HCT116 (cell line): Measurements from ENCODE around the gene CCDC174.

Source experiments
- EZH2 ChIP-seq: fragments of 200-600 bp; sonication (generic); IDR thresholded peaks from 2 replicates; pipeline ENCODE4 v1.6.1; 2017; ENCODE audit warnings: antibody characterized with exemption, mixed run types
- EZH2phosphoT487 ChIP-seq: fragments of 200-600 bp; IDR thresholded peaks from 2 replicates; pipeline ENCODE4 v1.6.1; 2018; ENCODE audit warnings: antibody characterized with exemption, borderline replicate concordance
- POLR2A ChIP-seq: IDR thresholded peaks from 2 replicates; pipeline ENCODE4 v1.7.0; 2011; ENCODE audit warnings: borderline replicate concordance; ENCODE audit not compliant: insufficient read depth, insufficient read length; ENCODE audit errors: extremely low read depth
- POLR2AphosphoS5 ChIP-seq: IDR thresholded peaks from 2 replicates; pipeline ENCODE4 v1.6.1; 2011; ENCODE audit warnings: mild to moderate bottlenecking, low read depth, low read length, moderate library complexity
- ZNF274 ChIP-seq: fragments of 200-500 bp; sonication (Bioruptor generic); IDR thresholded peaks from 2 replicates; pipeline ENCODE4 v1.6.1; 2014; ENCODE audit warnings: mild to moderate bottlenecking, low read depth, low read length, inconsistent platforms
- TF ChIP-seq, protein P1 (sequence below), 3 experiments: fragments of 200-600 bp in 1 of 3; sonication (generic) in 1 of 3; IDR thresholded peaks in 2 of 3; conservative IDR thresholded peaks in 1 of 3; 2 replicates each; pipeline ENCODE4 v1.5.1; 2012 to 2017; ENCODE audit warnings: low read depth in 2 of 3, low read length in 2 of 3, antibody characterized with exemption in 1 of 3, borderline replicate concordance in 1 of 3, control low read depth in 1 of 3, mild to moderate bottlenecking in 1 of 3, mixed read lengths in 1 of 3, mixed run types in 1 of 3, moderate library complexity in 1 of 3; ENCODE audit not compliant: insufficient read depth in 1 of 3
- TF ChIP-seq, protein P2 (sequence below): IDR thresholded peaks from 2 replicates; pipeline ENCODE4 v1.6.1; 2012

DNA sequence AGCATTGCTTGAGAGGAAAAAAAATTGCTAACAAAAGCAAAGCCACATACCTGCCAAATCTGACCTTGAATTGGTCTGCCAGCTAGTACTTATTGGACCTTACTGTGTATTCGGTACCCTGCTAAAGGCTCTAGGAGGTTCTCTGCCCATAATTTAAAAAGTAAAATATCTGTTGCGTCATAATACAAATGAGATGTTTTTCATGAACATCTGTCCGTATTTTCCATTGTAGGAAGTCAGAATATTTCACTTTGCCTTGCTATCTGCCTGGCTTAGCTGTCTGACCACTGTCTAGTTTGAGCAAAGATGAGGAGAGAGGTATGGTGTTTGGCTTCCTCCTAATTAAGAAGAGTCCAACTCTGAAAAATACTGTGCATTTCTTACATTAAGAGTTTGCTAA, 12.6 kb downstream of the CCDC174 start:
- TF ChIP-seq, protein P1, sequence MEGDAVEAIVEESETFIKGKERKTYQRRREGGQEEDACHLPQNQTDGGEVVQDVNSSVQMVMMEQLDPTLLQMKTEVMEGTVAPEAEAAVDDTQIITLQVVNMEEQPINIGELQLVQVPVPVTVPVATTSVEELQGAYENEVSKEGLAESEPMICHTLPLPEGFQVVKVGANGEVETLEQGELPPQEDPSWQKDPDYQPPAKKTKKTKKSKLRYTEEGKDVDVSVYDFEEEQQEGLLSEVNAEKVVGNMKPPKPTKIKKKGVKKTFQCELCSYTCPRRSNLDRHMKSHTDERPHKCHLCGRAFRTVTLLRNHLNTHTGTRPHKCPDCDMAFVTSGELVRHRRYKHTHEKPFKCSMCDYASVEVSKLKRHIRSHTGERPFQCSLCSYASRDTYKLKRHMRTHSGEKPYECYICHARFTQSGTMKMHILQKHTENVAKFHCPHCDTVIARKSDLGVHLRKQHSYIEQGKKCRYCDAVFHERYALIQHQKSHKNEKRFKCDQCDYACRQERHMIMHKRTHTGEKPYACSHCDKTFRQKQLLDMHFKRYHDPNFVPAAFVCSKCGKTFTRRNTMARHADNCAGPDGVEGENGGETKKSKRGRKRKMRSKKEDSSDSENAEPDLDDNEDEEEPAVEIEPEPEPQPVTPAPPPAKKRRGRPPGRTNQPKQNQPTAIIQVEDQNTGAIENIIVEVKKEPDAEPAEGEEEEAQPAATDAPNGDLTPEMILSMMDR (IDR thresholded peaks at IDR 0.05 in 2 of 3, conservative IDR thresholded peaks at IDR 0.05 in 1 of 3; ENCODE audit: borderline replicate concordance in 1 of 3, insufficient read depth in 1 of 3, low read depth in 2 of 3, low read length in 2 of 3): no peak
- TF ChIP-seq POLR2A (no peak), ZNF274 (no peak), POLR2AphosphoS5 (no peak), EZH2 (no peak), EZH2phosphoT487 (no peak)
- TF ChIP-seq, protein P2, sequence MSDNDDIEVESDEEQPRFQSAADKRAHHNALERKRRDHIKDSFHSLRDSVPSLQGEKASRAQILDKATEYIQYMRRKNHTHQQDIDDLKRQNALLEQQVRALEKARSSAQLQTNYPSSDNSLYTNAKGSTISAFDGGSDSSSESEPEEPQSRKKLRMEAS: no peak
